HG03025 (cell line): ENCODE data around the gene ZFYVE27.

ENCODE experiments used
- ATAC-seq: cut with Tn5 transposase; IDR thresholded peaks from one replicate; pipeline ENCODE4 v1.9.1; 2021; ENCODE audit warnings: mild to moderate bottlenecking, moderate library complexity; ENCODE audit not compliant: unreplicated experiment, low FRiP score

Gene ZFYVE27

GRCh38 chr10:97766996-97767924, 30.3 kb downstream of the ZFYVE27 start:
- ATAC-seq = no peak

GRCh38 chr10:97768322-97769315, 31.7 kb downstream of the ZFYVE27 start:
- no peak for ATAC-seq

DNA sequence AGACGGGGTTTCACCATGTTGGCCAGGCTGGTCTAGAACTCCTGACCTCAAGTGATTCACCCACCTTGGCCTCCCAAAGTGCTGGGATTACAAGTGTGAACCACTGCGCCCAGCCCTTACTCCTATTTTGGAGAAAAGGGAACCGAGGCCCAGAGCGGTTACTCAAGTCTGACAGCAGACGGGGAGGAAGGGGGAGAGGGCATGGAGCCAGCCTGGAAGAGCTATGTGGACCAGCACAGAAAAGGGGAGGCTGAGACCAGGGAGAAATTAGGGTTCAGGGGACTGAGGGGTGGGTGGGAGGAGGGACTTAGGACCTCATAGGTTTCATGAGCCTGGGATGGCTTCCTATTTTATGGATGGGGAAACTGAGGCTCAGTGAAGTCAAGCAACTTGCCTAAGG, 33.3 kb downstream of the ZFYVE27 start:
- ATAC-seq = no peak

DNA sequence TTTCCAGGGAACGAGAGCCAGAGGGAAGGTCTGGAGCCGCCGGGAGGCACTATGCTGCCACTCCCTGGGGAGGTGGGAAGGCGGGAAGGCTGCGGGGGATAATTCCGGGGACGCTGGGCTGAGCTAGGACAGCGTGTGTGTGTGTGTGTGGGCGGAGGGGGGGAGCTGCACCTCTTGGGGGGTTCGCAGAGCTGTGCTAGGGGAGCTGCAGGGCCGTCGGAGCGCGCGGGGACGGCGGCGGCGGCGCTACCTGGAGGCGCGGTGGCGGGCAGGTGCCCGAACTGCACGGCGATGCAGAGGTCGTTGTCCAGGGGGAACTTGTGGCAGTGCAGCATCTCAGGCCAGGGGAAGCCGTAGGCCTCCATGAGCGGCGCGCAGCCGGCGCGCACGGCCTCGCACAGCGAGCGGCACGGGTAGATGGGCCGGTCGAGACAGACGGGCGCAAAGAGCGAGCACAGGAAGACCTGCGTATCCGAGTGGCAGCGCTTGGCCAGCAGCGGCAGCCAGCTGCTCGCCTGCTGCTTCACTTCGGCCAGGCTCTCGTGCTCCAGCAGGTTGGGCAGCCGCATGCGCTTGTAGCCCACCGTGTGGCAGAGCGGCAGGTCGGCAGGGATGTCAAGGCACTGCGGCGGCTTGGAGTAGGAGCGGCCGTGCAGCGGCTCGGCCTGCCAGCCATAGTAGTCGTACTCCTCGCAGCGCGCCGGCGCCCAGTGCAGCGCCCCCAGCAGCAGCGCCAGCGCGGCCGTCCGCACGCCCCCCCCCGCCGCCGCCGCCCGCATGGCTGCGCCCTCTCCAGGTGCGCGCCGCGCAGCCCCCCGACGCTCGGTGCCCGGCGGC, 34.3 kb downstream of the ZFYVE27 start:
- ATAC-seq = no peak

DNA sequence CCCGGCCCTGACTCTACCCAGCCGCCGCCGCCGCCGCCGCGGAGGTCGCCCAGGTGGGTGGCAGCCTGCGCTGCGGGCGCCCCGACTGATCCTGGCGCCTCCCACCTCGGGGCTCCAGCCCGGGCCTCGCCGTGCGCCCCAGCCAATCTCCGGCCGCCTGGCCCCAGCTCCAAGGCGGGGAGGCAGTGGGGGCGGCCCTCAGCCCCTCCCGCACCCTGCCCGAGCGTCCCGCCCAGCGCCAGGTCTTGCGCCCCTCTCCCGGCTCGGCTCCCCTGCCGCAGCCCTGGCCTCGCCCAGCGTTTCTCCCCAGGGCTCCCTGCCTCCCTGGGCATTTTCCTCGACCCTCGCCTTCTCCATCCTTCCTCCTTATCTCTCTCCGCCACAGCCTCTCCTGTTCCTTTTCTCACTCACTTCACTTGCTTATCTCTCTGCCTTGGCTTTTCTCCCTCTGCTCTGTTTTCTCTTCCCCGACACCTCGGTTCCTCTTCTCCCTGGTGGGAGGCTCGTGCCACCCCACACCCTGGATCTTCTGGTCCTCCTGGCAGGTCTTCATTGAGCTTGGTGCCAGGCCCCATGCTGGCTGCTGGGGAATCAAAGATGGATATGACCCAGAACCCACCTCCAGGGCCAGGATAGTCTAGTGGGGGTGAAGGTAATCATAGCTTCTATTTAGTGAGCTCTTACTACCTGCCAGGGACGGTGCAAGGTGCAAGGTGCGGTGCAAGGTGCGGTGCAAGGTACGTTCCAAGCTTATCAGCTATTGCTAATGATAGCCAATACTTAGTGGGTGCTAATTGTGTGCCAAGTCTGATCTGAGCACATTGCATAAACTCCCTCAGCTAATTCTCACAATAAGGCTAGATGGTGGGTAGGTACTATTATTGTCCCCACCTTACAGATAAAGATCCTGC, 35.2 kb downstream of the ZFYVE27 start, which contains the start of gene SFRP5:
Gene SFRP5 (minus strand): TSS at position 87 of the 911 bp plus-strand sequence. CDS start 166 bp downstream, outside the sequence.
- ATAC-seq = no peak

- no peak for ATAC-seq
Observed at GRCh38 chr10:97773096-97773495, 36.2 kb downstream of the ZFYVE27 start.

GRCh38 chr10:97774811-97775294, 37.9 kb downstream of the ZFYVE27 start:
- ATAC-seq = no peak

- no peak for ATAC-seq
Observed at GRCh38 chr10:97777143-97777542, 40.2 kb downstream of the ZFYVE27 start.

- no peak for ATAC-seq
Observed at GRCh38 chr10:97778452-97779302, 41.7 kb downstream of the ZFYVE27 start.

GRCh38 chr10:97779492-97779891, 42.6 kb downstream of the ZFYVE27 start:
- no peak for ATAC-seq

- ATAC-seq = no peak
Observed at GRCh38 chr10:97779975-97780374, 43.0 kb downstream of the ZFYVE27 start.

GRCh38 chr10:97780841-97781617, 44.1 kb downstream of the ZFYVE27 start:
- ATAC-seq = no peak

DNA sequence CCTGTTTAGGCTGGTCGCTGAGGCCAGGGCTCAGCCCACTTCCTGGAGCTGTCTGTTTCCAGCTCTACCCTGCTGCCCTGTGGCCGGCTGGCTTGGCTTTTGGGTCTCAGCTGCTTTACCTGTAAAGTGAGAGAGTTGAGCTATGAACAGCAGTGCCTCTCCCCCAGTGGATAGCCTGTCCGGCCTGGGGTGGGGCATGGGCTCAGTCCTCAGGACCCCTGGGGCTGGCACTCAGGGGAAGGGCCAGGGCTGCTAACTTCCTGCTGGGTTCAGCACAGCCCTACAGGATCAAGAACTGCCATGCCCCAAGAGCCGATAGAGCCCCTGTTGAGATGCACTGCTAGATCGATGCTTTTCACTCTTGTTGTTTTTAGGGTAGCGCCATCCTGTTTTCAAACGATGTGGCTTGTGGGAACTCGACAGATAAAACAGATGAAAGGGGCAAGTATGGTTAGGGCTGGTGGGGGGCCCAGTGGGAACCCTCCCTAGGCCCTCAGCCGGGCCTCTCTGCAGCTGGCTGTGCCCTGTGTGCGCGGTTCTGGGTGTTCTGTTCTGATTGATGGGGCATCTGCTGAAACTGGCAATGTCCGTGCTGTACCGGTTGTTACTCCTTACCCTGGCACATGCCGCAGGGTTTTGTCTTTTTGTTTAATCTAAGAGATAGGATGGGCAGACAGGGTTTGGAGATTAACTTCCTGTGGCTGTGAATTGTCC, 44.8 kb downstream of the ZFYVE27 start:
- ATAC-seq = no peak

GRCh38 chr10:97782455-97783228, 45.7 kb downstream of the ZFYVE27 start:
- no peak for ATAC-seq

- ATAC-seq = no peak
Observed at GRCh38 chr10:97784200-97784810, 47.4 kb downstream of the ZFYVE27 start.
